Stimulated activated CD4-positive, alpha-beta T cell treated with anti-CD3 and anti-CD28 coated beads, Interleukin-12 subunit alpha, Interleukin-12 subunit beta, amount 100 ng/mL, for 24 hours (primary cell): ENCODE measurements around the gene DONSON.
A peak's percentile ranks its signal among the peaks of the same experiment; 100 is the strongest.
"Not testable (repeated sequence)": the region's sequence is repeated elsewhere in the genome, so short reads cannot be mapped to it uniquely, and the experiment has no call there.

Experiments
- DNase-seq, 2 experiments: peaks; one replicate each; pipeline ENCODE4 v3.0.0-alpha.2; 2020; ENCODE audit warnings: low read depth in 2 of 2

DONSON gene, protein sequence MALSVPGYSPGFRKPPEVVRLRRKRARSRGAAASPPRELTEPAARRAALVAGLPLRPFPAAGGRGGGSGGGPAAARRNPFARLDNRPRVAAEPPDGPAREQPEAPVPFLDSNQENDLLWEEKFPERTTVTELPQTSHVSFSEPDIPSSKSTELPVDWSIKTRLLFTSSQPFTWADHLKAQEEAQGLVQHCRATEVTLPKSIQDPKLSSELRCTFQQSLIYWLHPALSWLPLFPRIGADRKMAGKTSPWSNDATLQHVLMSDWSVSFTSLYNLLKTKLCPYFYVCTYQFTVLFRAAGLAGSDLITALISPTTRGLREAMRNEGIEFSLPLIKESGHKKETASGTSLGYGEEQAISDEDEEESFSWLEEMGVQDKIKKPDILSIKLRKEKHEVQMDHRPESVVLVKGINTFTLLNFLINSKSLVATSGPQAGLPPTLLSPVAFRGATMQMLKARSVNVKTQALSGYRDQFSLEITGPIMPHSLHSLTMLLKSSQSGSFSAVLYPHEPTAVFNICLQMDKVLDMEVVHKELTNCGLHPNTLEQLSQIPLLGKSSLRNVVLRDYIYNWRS

DNA sequence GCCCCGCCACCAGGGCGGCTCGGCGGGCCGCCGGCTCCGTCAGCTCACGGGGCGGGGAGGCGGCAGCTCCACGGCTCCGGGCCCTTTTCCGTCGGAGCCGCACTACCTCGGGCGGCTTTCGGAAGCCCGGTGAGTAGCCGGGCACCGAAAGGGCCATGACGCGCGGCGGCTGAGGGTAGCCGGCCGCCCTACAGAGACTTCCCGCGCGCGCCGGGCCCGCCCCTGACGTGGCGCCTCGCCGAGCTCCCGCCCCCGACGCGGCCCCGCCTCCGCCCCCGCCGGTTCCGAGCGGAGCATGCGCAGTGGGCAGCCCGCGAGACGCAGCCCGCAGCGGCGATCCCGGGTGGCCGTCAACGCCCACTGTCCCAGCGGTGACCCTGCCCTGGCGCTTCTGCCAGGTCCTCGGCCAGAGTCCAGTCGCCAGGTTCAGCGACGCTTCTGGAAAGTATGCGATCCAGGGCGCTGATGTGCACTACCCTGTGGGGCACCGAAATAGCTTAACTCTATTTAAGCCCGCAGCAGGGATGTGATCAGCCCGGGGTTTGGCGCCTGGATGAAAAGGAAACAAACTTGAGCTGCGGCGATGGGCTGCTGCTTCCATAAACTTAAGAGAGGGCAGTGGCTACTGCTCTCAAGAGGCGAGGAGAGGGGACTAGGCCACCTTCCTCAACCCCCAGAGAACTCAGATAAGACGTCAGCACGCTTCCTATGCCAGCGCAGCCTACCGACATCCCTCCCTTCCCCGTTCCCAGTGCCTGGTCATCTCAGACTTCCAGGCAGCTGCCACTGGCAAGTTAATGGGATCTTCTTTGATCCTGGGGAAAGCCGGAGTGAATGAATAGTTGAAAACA is at the start of gene DONSON:
Gene DONSON, minus strand, starts transcription at position 200 of the 851 bp plus-strand sequence. Its CDS starts 43 bp downstream, at position 157.
- DNase-seq: peak; percentile 72 to 79

DNA sequence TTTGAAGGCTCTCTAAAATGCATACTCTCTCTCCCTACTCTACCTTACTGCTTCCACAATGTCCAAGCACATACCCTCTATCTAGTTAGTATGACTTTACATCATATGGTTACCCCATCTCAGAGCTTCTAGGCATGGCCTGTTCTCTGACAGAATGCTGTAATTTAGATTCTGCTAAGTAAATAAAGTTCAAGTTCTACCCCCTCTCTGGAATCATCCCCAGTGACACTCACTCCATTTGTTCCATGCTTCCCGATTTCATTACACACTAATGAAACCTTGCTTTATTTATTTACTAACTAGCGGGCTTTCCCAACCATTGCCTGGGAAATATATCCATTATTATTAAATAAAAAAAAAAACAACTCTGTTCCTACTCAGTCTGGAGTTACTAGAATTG is 45.8 kb upstream of the DONSON start:
- DNase-seq: no peak

DNA sequence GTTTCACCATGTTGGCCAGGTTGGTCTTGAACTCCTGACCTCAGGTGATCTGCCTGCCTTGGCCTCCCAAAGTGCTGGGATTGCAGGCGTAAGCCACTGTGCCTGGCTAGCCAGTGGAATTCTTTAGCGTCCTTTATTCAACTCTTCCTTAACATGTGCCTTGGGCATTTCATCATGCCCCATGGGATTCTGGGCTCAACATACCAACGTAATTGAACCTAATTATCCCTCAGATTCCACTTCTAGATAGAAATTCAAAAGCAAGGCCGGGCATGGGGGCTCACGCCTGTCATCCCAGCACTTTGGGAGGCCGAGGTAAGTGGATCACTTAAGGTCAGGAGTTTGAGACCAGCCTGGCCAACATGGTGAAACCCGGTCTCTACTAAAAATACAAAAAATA is 37.7 kb upstream of the DONSON start:
- DNase-seq: not testable (repeated sequence)

DNA sequence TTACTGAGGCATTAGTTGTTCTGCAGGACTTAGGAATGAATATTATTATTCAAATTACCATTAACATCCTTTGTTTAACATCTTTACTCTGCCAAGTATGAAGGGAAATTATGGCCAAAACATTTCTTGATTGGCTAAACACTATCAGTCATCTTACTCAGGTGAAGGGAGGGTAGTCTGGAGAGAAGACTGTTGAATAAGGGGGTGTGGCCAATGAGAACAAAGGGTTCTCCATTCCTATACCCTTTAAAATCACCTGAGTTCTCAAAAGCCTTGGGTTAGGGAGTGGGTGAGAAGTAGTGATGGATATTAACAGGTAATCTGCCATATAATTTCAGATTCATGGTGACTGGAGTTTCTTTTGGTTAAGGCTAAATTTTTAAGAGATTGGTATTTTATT is 33.8 kb upstream of the DONSON start:
- no peak for DNase-seq

DNA sequence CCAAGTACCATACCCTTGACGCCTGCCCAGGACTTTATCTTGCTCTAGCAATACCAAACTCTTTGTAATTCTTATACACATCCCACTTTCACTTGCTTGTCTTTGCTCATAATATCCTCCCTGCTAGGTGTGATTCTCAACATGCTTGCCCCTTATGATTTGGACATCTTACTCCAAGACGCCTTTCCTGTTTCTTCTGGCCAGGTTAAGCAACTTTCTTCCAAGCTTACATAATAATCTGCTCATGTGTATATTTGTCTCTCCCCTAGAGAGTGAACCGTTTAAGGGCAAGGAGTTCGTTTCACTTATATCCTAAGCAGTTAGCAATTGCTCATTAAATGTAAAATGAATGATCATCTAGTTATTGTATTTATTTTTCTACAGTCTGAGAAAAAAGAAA is 31.2 kb upstream of the DONSON start:
- DNase-seq: no peak

DNA sequence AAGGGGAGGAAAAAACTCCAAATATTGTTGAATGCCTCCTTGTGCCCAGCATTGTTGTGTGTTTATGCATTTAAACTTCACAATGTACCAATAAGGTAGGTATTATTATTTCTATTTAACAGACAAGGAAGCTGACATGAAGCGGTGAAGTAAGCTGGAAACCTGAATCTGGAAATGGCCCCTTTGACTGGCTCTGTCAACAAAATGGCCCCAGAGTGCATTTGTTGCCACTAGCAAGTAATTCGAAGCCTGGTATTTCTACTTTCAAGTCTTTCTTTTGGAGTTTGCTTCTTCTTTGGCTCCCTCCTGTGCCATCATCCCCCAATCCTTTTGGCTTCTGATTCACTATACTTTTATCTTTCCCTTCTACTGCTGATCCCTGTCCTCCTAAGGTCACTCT is 29.9 kb upstream of the DONSON start:
- DNase-seq: no peak

DNA sequence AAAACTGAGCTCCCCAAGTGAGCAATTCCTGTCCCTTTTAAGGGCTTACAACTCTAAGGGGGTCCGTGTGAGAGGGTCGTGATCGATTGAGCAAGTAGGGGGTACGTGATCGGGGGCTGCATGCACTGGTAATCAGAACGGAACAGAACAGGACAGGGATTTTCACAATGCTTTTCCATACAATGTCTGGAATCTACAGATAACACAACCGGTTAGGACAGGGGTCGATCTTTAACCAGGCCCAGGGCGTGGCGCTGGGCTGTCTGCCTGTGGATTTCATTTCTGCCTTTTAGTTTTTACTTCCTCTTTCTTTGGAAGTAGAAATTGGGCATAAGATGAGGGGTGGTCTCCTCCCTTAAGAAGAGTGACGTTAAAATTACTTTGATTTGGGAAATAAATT is 29.1 kb upstream of the DONSON start:
- not testable (repeated sequence) for DNase-seq

DNA sequence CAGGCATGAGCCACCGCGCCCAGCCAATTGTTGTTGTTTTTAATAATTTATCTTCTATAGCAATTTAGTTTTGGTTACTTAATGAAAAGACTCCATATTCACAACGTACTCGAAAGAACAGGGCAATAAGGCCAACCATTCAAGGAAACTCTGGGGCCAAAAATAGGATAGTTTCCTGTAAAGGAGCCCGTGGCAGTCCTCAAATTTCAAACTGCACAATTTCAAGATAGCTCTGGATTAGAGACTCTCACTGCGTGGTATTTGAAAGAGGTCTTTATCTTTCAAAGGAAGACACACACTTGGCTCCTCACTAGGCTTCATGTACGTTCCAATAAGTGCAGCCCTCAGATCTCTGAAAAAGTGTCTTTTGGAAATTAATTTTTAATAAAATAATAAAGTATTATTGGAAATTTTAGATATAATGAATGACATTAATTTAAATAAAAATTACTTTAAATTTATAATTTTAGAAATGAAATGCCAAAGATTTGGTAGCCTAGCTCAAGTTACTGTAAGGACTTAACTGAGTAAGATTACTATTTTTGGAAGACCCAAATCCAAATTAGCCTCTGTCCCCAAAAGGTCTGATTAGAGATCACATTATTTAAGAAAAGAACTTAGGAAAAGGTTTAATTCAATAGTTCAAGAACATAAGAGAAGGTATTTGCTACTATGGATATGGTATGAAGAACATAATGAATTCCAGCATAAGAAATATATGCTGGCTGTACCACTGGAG is 22.7 kb upstream of the DONSON start:
- DNase-seq: no peak

DNA sequence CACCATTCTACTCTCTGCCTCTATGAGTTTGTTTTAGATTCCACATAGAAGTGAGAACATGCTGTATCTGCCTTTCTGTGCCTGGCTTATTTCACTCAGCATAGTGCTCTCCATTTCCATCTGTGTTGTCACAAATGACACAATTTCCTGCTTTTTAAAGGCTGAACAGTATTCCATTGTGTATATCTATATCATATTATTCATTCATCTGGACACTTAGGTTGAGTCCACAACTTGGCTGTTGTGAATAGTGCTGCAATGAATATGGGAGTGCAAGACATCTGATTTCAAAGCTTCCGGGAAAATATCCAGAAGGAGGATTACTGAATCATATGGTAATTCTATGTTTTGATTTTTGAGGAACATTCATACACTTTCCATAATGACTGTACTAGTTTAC is 20.1 kb upstream of the DONSON start:
- DNase-seq: no peak

DNA sequence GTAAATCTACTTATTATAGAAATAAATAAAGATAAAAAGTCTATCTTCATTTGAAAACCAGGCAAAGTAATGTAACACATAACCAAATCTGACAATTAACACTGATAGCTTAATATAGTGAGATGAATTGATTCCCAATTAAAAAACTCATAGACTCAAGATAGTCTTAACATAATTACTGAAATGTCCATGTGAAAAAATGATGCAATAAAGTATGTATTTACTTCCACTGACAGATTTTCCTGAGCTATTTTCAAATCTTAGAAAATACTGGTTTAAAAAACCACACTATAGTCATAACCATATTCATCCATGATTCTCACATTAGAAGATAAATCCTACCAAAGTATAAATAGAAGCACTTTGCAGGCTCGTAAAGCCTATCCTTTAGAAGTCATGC is 9.6 kb upstream of the DONSON start:
- no peak for DNase-seq

DNA sequence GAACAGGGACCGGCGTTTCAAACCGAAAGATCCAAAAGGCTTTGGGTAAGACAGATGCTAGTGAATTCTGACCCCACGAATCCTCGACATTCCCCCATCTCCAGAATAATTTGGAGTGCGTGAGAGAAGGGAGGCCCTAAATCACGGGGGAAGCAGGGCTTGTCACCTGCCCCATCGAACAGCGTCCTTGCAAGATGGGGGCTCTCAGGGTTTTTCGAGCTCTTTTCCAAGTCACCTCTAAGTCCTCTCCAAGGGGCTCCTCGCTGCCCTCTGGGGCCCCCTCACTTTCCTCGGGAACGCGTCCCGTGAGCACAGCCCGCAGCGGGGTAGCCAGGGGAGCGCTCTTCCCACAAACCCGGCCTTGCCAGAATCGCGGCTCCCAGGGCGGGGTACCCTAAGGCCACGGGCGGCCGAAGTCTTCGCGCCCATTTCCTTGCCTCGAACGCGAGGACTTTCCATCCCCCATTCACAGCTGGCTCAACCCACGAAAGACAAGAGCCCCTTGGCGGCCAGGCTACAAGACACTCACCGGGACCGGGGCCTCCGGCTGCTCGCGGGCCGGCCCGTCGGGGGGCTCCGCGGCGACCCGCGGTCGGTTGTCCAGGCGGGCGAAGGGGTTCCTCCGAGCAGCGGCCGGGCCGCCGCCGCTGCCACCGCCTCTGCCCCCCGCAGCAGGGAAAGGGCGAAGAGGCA is 546 bp downstream of the DONSON start:
- DNase-seq: peak; percentile 10 to 24

DNA sequence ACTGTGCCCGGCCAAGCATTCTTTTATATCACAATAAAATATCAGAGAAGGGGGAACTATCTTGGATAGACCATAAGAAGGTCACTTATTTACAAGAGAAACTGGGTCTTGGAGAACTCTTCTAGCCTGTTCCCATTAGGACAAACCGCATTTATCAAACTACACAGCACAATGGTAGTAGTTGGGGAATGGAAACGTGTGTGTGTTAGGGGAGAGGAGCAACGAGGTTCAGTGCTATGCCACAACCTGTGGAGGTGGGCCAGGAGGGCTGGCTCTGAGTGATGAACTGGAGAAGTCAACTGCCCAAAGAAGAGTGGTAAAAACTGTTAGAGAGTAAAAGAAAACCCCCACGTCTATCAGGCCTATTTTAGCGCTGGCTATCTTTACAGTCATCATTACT is 1.6 kb downstream of the DONSON start:
- DNase-seq: no peak

DNA sequence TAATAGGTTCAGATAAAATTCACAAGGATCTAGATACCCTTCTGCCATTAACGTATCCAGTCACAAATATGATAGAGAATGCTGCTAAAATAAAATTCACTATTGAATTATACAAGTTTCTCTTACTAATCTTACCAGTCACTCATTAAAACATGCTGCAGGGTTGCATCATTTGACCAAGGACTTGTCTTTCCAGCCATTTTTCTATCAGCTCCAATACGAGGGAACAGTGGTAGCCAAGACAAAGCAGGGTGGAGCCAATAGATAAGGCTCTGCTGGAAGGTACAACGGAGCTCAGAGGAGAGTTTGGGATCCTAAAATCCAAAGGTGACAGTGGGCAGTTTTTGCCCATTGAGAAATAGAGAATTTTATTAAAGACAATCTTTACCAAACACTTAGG is 4.0 kb downstream of the DONSON start:
- no peak for DNase-seq

DNA sequence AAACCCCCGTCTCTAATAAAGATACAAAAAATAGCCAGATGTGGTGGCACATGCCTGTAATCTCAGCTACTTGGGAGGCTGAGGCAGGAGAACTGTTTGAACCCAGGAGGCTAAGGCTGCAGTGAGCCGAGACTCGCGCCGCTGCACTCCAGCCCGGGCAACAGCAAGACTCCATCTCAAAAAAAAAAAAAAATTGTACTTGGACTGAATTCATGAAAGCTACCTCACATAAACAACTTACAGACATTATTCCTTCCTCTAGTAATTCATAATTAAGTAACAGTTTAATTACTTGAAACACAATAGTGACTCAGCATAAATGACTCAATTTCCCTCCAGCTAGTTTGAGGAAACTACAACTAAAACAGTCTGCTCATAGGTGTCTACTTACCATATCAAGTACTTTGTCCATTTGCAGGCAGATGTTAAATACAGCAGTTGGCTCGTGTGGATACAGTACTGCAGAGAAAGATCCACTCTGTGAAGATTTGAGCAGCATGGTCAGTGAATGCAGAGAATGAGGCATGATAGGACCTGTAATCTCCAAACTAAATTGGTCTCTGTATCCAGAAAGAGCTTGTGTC is 9.4 kb downstream of the DONSON start:
- DNase-seq: no peak

DNA sequence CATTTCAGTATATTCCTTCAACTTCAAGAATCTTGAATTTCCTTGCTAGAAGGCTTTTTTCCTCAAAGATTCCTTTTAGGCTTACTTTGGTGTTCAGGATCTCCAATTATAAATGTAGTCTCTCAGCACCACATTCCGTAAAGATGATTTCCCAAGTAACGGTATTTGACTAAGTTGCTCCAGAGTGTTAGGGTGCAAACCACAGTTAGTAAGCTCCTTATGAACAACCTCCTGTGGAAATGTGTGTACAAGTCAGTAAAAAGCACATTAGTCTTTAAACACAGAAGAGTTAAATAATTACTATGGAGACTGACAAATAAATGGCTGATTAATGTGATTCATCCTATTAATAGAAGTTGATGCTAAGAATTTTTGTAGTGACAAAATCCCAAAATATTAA is 10.3 kb downstream of the DONSON start:
- DNase-seq: no peak

DNA sequence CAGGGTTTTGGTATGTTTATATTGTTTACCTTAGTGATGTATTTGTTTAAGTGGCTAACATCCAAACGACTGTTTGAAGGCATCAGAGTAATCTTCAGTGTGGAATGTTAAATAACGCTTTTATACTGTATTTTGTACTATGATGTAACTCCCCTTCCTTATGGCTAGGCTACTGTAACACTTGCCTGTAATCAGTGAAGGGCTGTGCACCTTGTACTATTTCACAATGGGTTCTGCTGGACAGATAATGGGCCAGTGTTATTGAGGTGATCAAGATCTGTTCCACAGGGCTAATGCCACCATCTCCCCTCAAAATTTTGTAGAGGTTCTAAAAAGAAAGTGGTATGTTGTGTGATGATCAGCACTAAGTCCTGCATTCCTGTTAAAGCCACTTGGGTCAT is 11.7 kb downstream of the DONSON start:
- not testable (repeated sequence) for DNase-seq

DNA sequence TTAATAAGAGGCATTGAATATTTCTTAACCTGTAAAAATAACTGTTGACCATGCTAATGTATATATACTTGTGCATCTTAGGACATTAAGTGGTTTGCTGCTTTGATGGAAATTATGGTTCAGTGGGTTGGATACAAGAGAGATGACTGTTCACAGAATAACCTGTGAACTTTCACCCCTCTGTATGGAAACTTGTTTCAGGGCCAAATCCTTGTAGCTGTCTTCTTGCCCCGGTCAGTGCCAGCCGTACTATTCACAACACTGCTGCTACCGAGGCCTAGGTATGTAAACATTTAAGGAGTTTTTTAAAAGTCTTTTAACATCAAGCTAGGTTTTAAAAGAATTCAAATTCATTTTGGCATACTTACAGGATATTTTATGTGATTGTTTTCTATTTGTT is 16.1 kb downstream of the DONSON start:
- no peak for DNase-seq

DNA sequence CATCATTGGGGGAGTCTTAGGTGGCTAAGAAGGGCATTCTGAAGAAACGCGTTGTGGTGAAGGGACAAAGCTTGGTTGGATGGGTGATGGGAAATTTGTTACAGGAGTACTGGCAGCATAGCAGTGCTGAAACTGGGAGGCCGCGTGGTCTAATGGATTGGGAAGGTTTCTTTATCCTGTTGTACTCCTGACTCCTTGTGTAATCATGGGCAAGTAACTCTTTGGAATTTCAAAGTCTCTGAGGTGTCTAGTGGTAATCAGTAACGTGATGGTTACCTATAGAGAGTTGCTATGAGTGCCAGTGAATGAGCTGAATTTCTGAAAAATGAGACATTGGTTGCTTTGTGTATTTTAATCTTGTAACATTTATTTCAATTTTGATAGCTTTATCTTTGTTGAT is 18.5 kb downstream of the DONSON start:
- DNase-seq: no peak

DNA sequence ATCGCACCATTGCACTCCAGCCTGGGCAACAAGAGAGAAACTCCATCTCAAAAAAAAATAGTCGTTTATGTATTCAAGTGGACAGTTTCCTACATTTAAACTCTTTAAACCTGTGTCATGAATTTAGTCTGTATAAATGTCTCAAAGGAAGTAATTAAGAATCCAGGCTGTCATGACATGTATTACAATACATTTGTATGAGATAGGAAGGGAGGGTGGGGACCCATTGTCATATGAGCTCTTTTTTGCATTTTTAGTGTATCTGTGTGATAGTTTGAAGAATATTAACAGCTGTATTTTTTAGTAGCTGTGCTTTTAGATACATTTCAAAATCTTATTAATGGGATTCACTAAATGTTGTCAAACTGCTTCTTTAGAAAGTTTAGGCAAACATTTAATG is 20.0 kb downstream of the DONSON start:
- DNase-seq: no peak

DNA sequence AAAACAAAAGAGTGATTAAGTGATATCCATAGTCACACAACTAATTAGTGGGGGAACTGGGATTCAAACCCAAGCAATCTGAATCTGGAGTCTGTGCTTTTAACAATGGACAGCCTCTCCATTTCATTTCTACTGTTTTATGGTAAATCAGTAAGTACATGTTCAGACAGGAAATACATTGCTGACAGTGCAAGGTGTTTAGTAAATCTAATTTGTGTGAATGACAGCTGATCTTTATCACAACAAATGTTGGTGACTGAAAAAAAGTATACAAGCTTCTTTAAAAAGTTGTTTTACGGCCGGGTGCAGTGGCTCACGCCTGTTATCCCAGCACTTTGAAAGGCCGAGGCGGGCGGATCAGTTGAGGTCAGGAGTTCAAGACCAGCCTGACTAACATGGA is 20.6 kb downstream of the DONSON start:
- DNase-seq: no peak

DNA sequence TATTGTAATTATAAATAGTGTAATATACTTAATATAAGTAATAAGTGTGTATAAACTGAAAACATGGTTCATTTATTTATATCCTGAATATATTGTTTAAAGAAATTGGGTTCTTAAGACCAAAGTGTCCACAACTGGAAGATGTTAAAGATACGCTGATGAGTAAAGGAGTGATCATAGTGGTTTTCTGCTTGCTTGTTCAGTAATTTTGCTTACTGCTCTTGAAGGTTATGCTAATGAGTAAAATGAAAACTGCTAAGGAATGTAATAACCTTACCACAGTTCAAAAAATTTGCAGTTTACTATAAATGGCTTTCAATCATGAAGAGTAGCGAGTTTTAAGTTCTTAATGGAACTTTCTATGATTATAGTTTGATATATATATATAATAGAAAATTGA is 22.0 kb downstream of the DONSON start:
- no peak for DNase-seq
